ENCODE results near the gene NUDT16. TPM values are rescaled to one million over a fixed set of nuclear protein-coding genes. Genes with fewer than 3 reads are reported as not detected.
"Not testable (repeated sequence)": the region's sequence is repeated elsewhere in the genome, so short reads cannot be mapped to it uniquely, and the experiment has no call there.

NUDT16 gene
- total RNA-seq, 4 donors from 2014 or later = 10.4 to 19.7 (median 12.5) TPM

DNA sequence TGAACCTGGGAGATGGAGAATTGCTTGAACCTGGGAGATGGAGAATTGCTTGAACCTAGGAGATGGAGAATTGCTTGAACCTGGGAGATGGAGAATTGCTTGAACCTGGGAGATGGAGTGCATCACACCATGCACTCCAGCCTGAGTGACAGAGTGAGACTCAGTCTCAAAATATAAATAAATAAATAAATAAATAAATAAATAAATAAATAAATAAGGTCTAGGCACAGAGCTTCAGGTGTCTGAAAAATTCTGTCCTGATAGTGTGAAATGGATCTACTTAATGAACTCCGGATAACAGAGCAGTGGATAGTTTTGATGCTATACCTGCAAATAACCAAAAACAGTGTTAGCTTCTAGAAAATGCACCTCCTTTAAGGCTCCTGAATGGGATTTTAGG is 24.3 kb upstream of the NUDT16 start:
- WGBS, 2 donors = 93 to 97% methylated on average over 1 of the region's 1 CpG
- no peak for DNase-seq (ENCODE audit: low spot score in 2 of 2)
- intact Hi-C loops (cut with DNase I; ENCODE audit: low total_unique reads) = no loop called here
- H3K4me3 ChIP-seq (ENCODE audit: low read depth, poor library complexity, severe bottlenecking) = no peak overlapping the region
- TF ChIP-seq, protein P1, sequence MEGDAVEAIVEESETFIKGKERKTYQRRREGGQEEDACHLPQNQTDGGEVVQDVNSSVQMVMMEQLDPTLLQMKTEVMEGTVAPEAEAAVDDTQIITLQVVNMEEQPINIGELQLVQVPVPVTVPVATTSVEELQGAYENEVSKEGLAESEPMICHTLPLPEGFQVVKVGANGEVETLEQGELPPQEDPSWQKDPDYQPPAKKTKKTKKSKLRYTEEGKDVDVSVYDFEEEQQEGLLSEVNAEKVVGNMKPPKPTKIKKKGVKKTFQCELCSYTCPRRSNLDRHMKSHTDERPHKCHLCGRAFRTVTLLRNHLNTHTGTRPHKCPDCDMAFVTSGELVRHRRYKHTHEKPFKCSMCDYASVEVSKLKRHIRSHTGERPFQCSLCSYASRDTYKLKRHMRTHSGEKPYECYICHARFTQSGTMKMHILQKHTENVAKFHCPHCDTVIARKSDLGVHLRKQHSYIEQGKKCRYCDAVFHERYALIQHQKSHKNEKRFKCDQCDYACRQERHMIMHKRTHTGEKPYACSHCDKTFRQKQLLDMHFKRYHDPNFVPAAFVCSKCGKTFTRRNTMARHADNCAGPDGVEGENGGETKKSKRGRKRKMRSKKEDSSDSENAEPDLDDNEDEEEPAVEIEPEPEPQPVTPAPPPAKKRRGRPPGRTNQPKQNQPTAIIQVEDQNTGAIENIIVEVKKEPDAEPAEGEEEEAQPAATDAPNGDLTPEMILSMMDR (IDR thresholded peaks at IDR 0.05) = no peak
- no peak for TF ChIP-seq POLR2A (IDR thresholded peaks at IDR 0.05)

DNA sequence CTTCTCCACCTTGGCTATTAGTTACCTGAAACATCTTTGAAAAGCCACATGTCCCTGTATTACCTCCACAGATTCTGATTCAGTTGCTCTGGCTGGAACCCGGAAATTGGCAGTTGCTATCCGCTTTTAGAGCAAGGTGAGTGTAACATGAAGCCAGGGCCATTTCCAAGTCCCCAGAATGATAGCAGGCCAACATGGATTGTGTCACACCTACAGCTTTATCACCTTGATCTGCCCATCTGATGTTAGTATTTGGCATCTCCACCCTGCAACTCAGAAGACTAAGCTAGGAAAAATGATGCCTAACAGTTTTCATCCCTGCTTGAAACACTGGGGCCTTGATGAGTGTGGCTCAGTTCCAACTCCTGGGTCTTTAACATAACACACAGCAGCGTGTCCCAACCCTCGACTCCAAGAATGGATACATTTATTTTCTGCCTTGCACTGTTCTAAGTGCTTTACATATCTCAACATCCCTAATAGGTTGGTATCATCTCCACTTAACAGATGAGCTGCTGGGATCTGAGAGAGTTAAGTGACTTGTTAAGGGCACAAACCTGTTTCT is 21.3 kb upstream of the NUDT16 start:
- WGBS, 2 donors = 63 to 83% methylated on average over 4 of the region's 4 CpGs
- no peak for DNase-seq (ENCODE audit: low spot score in 2 of 2)
- TF ChIP-seq POLR2A (IDR thresholded peaks at IDR 0.05) = no peak
- TF ChIP-seq, protein P1 (IDR thresholded peaks at IDR 0.05) = no peak
- intact Hi-C loops (cut with DNase I; ENCODE audit: low total_unique reads) = no loop called here
- no peak overlapping the region for H3K4me3 ChIP-seq (ENCODE audit: low read depth, poor library complexity, severe bottlenecking)

DNA sequence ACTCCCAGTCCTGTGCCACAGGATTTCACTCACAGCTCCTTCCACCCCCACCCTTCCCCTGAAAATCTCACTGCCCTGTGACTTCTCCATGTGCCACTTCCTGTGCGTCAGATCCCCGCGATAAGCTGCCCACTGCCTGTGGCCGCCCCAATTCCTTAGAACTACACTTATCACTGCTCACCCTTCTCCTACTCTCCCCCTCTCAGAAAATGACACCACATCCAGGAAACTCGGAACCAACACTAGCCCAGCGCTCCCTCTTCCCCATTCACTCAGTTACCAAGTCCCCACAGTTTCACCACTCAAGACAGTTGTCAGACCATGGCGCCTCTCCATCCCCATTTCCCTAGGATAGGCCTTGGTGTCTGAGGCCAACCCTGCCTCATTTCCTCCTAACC is 20.5 kb upstream of the NUDT16 start:
- not testable (repeated sequence) for H3K4me3 ChIP-seq (ENCODE audit: low read depth, poor library complexity, severe bottlenecking); DNase-seq (ENCODE audit: low spot score in 2 of 2)

DNA sequence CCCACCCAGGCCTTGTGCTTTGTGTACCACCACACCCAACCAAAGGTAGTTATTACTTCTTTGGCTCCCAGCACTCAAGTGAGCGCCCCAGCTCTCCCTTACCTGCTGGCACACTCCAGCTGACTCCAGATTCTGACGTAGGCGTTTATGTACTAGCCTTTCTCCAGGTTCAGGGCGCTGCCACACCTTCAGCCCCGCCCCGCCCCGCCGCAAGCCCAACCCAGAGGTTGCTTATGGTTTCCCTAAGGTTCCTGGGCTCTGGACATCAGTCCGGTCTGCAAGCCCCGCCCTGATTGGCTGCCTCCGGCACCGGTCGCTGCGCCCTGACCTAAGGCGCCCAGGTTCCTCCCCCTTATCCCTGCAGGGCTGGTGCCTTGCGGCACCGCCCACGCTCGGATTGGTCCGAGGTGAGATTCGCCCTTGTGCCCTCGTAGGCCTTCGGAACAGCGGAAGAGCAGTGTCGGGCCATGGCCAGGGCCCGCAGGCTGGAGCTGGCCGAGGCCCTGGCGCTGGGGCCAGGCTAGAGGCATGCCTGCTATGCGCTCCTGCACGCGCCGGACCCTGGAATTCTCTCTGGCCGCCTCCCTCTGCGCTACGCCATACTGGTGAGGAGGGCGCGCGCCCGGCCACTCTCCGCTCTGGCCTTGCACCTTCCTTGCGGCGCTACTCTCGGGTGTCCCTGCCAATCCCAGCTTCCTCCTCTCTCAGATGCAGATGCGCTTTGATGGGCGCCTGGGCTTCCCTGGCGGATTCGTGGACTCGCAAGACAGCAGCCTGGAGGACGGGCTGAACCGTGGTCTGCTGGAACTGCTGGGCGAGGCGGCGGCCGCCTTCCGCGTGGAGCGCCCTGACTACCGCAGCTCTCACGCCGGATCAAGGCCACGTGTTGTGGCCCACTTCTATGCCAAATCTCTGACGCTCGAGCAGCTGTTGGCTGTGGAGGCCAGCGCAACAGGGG is 19.8 kb upstream of the NUDT16 start:
- WGBS, 2 donors = 8 to 9% methylated on average over 35 to 41 of the region's 64 CpGs
- peak overlapping the region; percentile 37 for H3K4me3 ChIP-seq (ENCODE audit: low read depth, poor library complexity, severe bottlenecking)
- TF ChIP-seq POLR2A (IDR thresholded peaks at IDR 0.05) = no peak
- intact Hi-C loops (cut with DNase I; ENCODE audit: low total_unique reads) = no loop called here
- DNase-seq (ENCODE audit: low spot score in 2 of 2) = peak; percentile 53 to 91

More for the DNA sequence above, 20.5 kb upstream of the NUDT16 start:
- intact Hi-C loops (cut with DNase I; ENCODE audit: low total_unique reads) = not testable (repeated sequence)
- 84 to 88% methylated on average over 7 of the region's 7 CpGs for WGBS, 2 donors

DNA sequence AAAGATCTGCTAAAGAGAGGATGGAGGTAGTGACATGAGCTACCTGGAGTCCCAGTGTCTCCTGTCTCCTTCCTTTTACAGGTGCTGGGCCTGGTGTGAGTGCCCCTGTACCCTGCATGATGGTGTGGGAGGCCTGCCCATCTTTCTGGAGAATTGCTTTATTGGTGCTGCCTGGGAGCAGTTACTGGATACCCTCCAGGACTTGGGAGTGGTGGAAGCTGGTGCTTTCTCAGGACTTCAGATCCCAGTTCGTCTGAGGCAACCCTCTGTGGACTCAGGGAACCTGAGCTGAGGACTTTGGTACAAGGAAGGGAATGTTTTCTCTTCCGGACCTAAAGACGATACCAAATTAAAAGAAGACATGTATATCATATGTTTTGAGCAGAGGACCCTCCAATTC is 18.3 kb upstream of the NUDT16 start:
- no peak for DNase-seq (ENCODE audit: low spot score in 2 of 2)
- TF ChIP-seq, protein P1 (IDR thresholded peaks at IDR 0.05) = no peak
- no peak for TF ChIP-seq POLR2A (IDR thresholded peaks at IDR 0.05)
- 84 to 93% methylated on average over 3 of the region's 3 CpGs for WGBS, 2 donors
- no peak overlapping the region for H3K4me3 ChIP-seq (ENCODE audit: low read depth, poor library complexity, severe bottlenecking)
- intact Hi-C loops (cut with DNase I; ENCODE audit: low total_unique reads) = no loop called here

DNA sequence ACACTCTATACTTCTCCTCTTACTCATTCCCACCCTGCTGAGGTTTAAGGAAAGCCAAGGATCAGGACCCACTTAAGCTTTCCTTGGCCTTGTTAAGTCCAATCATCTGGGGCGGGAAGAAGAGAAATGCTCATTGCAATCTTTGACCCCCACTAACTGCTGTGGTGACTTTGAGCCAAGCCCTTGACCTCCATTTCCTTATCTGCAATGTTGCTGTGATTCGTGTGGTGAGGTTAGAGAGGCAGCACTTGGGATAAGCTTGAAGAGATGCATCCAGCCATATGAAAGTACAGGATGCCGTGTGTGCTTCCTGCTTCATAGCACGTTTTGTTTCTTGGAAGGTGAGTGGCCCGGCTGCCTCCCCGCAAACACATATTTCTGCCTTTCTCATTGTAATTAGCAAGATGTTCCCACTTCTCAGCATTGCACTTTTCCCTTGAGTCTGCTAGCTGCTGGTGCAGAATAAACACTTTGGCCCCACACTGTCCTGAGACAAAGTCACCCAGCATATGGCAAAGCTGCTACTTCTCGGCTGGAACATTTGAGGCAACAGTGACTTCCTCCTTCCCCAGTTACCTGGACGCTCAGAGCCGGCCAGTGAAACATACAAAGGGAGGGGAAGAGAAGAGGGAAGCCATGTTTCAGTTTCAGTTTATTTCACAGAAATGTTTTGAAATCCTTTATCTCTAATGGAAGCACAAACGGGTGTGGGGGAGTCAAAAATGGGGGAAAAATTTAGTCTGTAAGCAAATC is 10.5 kb upstream of the NUDT16 start:
- H3K4me3 ChIP-seq (ENCODE audit: low read depth, poor library complexity, severe bottlenecking) = no peak overlapping the region
- WGBS, 2 donors = 84 to 89% methylated on average over 10 of the region's 10 CpGs
- DNase-seq (ENCODE audit: low spot score in 2 of 2) = peak in 1 of 2 donors; percentile 31
- TF ChIP-seq, protein P1 (IDR thresholded peaks at IDR 0.05) = no peak
- TF ChIP-seq POLR2A (IDR thresholded peaks at IDR 0.05) = no peak
- intact Hi-C loops (cut with DNase I; ENCODE audit: low total_unique reads) = no loop called here

Data from lower leg skin (tissue), 4 donors.